CD8-positive, alpha-beta memory T cell (primary cell): Measurements from ENCODE around the gene NEK7. TPM values are rescaled to one million over a fixed set of nuclear protein-coding genes. Genes with fewer than 3 reads are reported as not detected.
"Not testable (repeated sequence)": the region's sequence is repeated elsewhere in the genome, so short reads cannot be mapped to it uniquely, and the experiment has no call there.

ENCODE experiments used
- CTCF ChIA-PET: fragments of 350-600 bp; sonication (Branson Sonifier 250); formaldehyde crosslinking; loops from one replicate; lab custom pipeline; 2021; ENCODE audit warnings: antibody characterized with exemption; lab: Charles Lee
- POLR2A ChIA-PET: fragments of 350-600 bp; sonication (Branson Sonifier 250); formaldehyde crosslinking; loops from one replicate; lab custom pipeline; 2021; ENCODE audit warnings: antibody characterized with exemption; lab: Charles Lee
- DNase-seq, 5 donors: peaks; one replicate each; pipeline versions ENCODE4 v3.0.0 to v3.0.0-alpha.2; 2020 to 2022; ENCODE audit warnings: mixed read lengths in 1 of 5
- H3K27ac ChIP-seq: one replicate; pipeline ENCODE4 v1.7.0; 2013; ENCODE audit warnings: low read depth, mild to moderate bottlenecking, low read length, moderate library complexity
- H3K27me3 ChIP-seq: 2 replicates; pipeline ENCODE4 v1.7.0; 2013; ENCODE audit warnings: low read length, mild to moderate bottlenecking; ENCODE audit not compliant: insufficient read depth, poor library complexity, severe bottlenecking
- H3K36me3 ChIP-seq: 2 replicates; pipeline ENCODE4 v1.7.0; 2013; ENCODE audit warnings: mild to moderate bottlenecking, low read length, moderate library complexity; ENCODE audit not compliant: insufficient read depth
- H3K4me1 ChIP-seq: 2 replicates; pipeline ENCODE4 v1.7.0; 2013; ENCODE audit warnings: mild to moderate bottlenecking, low read length, moderate library complexity; ENCODE audit not compliant: insufficient read depth
- H3K4me3 ChIP-seq: 2 replicates; pipeline ENCODE4 v1.7.0; 2013; ENCODE audit warnings: mild to moderate bottlenecking, low read length
- H3K9me3 ChIP-seq: 2 replicates; pipeline ENCODE4 v1.7.0; 2013; ENCODE audit warnings: mild to moderate bottlenecking, low read length
- H3K27ac Mint-ChIP-seq, 8 donors: one replicate each; pipeline ENCODE4 v1.8.0; 2020 to 2021; ENCODE audit warnings: mixed read lengths in 8 of 8, mild to moderate bottlenecking in 6 of 8, inconsistent platforms in 3 of 8, moderate library complexity in 3 of 8
- H3K27me3 Mint-ChIP-seq, 2 donors: one replicate each; pipeline ENCODE4 v1.8.0; 2020 to 2021; ENCODE audit warnings: mixed read lengths in 2 of 2, mild to moderate bottlenecking in 1 of 2, moderate library complexity in 1 of 2
- H3K36me3 Mint-ChIP-seq, 3 donors: one replicate each; pipeline ENCODE4 v1.8.0; 2020 to 2021; ENCODE audit warnings: mixed read lengths in 3 of 3, inconsistent platforms in 1 of 3, mild to moderate bottlenecking in 1 of 3
- H3K4me1 Mint-ChIP-seq, 3 donors: one replicate each; pipeline ENCODE4 v1.8.0; 2020 to 2021; ENCODE audit warnings: mixed read lengths in 3 of 3, inconsistent platforms in 1 of 3, mild to moderate bottlenecking in 1 of 3
- H3K4me3 Mint-ChIP-seq, 7 donors: one replicate each; pipeline ENCODE4 v1.8.0; 2020 to 2021; ENCODE audit warnings: mixed read lengths in 7 of 7, mild to moderate bottlenecking in 6 of 7, moderate library complexity in 4 of 7, inconsistent platforms in 2 of 7
- H3K9me3 Mint-ChIP-seq, 5 donors: one replicate each; pipeline ENCODE4 v1.8.0; 2020 to 2022; ENCODE audit warnings: mixed read lengths in 5 of 5, mild to moderate bottlenecking in 3 of 5, moderate library complexity in 2 of 5, inconsistent platforms in 1 of 5
- polyA plus RNA-seq: library from polyadenylated mRNA; unstranded; fragments of 300-500 nt; fragmentation: Illumina TruSeq; gene quantifications from one replicate; pipeline ENCODE4 v1.2.3, GENCODE V29; 2021
- total RNA-seq, 2 experiments: library from RNA; stranded (reverse); gene quantifications; one replicate each; pipeline ENCODE4 v1.2.3, GENCODE V29; 2021

The NEK7 gene
- total and polyA plus RNA-seq, 3 experiments from 2014 or later = 64.7 to 80.8 (median 68.6) TPM

GRCh38 chr1:198130053-198130452 lies 26.7 kb upstream of the NEK7 start:
- H3K4me3 Mint-ChIP-seq, CTCF ChIA-PET, POLR2A ChIA-PET, H3K27me3 ChIP-seq, H3K9me3 ChIP-seq, H3K4me1 Mint-ChIP-seq, H3K9me3 Mint-ChIP-seq, DNase-seq, H3K36me3 ChIP-seq, H3K27ac ChIP-seq, H3K4me3 ChIP-seq, H3K27ac Mint-ChIP-seq, H3K36me3 Mint-ChIP-seq, H3K4me1 ChIP-seq, H3K27me3 Mint-ChIP-seq: not testable (repeated sequence)

GRCh38 chr1:198132060-198132781 lies 24.6 kb upstream of the NEK7 start:
- Histone ChIP-seq H3K36me3 (no peaks in the 10 kb centered on the region), H3K4me3 (no peak overlapping the region), H3K9me3 (no peaks in the 10 kb centered on the region), H3K27me3 (no peaks in the 10 kb centered on the region), H3K27ac (no peak overlapping the region), H3K4me1 (no peaks in the 10 kb centered on the region)
- peaks cover 0 to 8% (median 2%) of the 10 kb centered on the region in 5 donors for H3K9me3 Mint-ChIP-seq
- H3K27me3 Mint-ChIP-seq = peaks cover 0 to 4% of the 10 kb centered on the region in 2 donors
- POLR2A ChIA-PET = no interaction called here
- CTCF ChIA-PET = no interaction called here
- peak overlapping the region in 1 of 8 donors; percentile 11 for H3K27ac Mint-ChIP-seq
- peaks cover 0 to 3% (median 2%) of the 10 kb centered on the region in 3 donors for H3K36me3 Mint-ChIP-seq
- no peaks in the 10 kb centered on the region for H3K4me1 Mint-ChIP-seq
- H3K4me3 Mint-ChIP-seq = no peak overlapping the region
- no peak for DNase-seq

GRCh38 chr1:198134252-198134651 lies 22.5 kb upstream of the NEK7 start:
- no peaks in the 10 kb centered on the region for H3K4me1 ChIP-seq
- H3K36me3 ChIP-seq = no peaks in the 10 kb centered on the region
- POLR2A ChIA-PET = no interaction called here
- H3K4me3 ChIP-seq = no peak overlapping the region
- Mint-ChIP-seq H3K4me3 (no peak overlapping the region), H3K9me3 (peaks cover 0 to 8% (median 2%) of the 10 kb centered on the region in 5 donors), H3K4me1 (no peaks in the 10 kb centered on the region), H3K36me3 (peaks cover 0 to 3% (median 2%) of the 10 kb centered on the region in 3 donors), H3K27me3 (no peaks in the 10 kb centered on the region), H3K27ac (no peak overlapping the region)
- CTCF ChIA-PET = no interaction called here
- H3K9me3 ChIP-seq = no peaks in the 10 kb centered on the region
- no peak for DNase-seq
- H3K27ac ChIP-seq = no peak overlapping the region
- H3K27me3 ChIP-seq = no peaks in the 10 kb centered on the region

- no peaks in the 10 kb centered on the region for H3K9me3 ChIP-seq
- H3K9me3 Mint-ChIP-seq = peaks cover 0 to 8% (median 2%) of the 10 kb centered on the region in 5 donors
- no peak for DNase-seq
- ChIA-PET POLR2A (no interaction called here), CTCF (no interaction called here)
- H3K4me3 Mint-ChIP-seq = no peak overlapping the region
- H3K4me1 ChIP-seq = no peaks in the 10 kb centered on the region
- H3K4me3 ChIP-seq = no peak overlapping the region
- no peaks in the 10 kb centered on the region for H3K27me3 ChIP-seq
- peaks cover 0 to 5% (median 3%) of the 10 kb centered on the region in 3 donors for H3K36me3 Mint-ChIP-seq
- no peak overlapping the region for H3K27ac Mint-ChIP-seq
- no peaks in the 10 kb centered on the region for H3K4me1 Mint-ChIP-seq
- no peaks in the 10 kb centered on the region for H3K27me3 Mint-ChIP-seq
- no peaks in the 10 kb centered on the region for H3K36me3 ChIP-seq
- no peak overlapping the region for H3K27ac ChIP-seq
Measured at GRCh38 chr1:198135366-198135765, 21.4 kb upstream of the NEK7 start.

GRCh38 chr1:198141668-198142351 lies 15.0 kb upstream of the NEK7 start:
- Mint-ChIP-seq H3K4me3 (no peak overlapping the region), H3K9me3 (peaks cover 0 to 4% (median 0%) of the 10 kb centered on the region in 5 donors), H3K27ac (no peak overlapping the region), H3K4me1 (peaks cover 3 to 5% (median 5%) of the 10 kb centered on the region in 3 donors), H3K27me3 (peaks cover 3% of the 10 kb centered on the region in 2 donors), H3K36me3 (peaks cover 0 to 5% (median 2%) of the 10 kb centered on the region in 3 donors)
- Histone ChIP-seq H3K27me3 (no peaks in the 10 kb centered on the region), H3K36me3 (no peaks in the 10 kb centered on the region), H3K27ac (no peak overlapping the region), H3K4me3 (no peak overlapping the region), H3K4me1 (no peaks in the 10 kb centered on the region), H3K9me3 (no peaks in the 10 kb centered on the region)
- ChIA-PET POLR2A (no interaction called here), CTCF (no interaction called here)
- DNase-seq = no peak

- POLR2A ChIA-PET = no interaction called here
- H3K4me3 Mint-ChIP-seq = no peak overlapping the region
Measured at GRCh38 chr1:198143797-198144196, 13.0 kb upstream of the NEK7 start.

GRCh38 chr1:198147216-198147615 lies 9.6 kb upstream of the NEK7 start:
- CTCF ChIA-PET = interaction anchor here (1.4 to 1.7 kb wide), 2 partner anchors 9 to 45 kb away, joined by 3 read pairs; no protein-coding TSS in a partner anchor
- Histone ChIP-seq H3K27ac (no peak overlapping the region), H3K4me3 (no peak overlapping the region), H3K4me1 (no peaks in the 10 kb centered on the region), H3K27me3 (no peaks in the 10 kb centered on the region), H3K9me3 (no peaks in the 10 kb centered on the region), H3K36me3 (no peaks in the 10 kb centered on the region)
- Mint-ChIP-seq H3K9me3 (no peaks in the 10 kb centered on the region), H3K4me3 (no peak overlapping the region), H3K36me3 (peaks cover 0 to 3% (median 1%) of the 10 kb centered on the region in 3 donors), H3K27me3 (peaks cover 3% of the 10 kb centered on the region in 2 donors), H3K27ac (no peak overlapping the region), H3K4me1 (peaks cover 3 to 5% (median 5%) of the 10 kb centered on the region in 3 donors)
- POLR2A ChIA-PET = no interaction called here
- DNase-seq = no peak

More at GRCh38 chr1:198143797-198144196, 13.0 kb upstream of the NEK7 start:
- no peaks in the 10 kb centered on the region for H3K9me3 Mint-ChIP-seq
- peaks cover 3 to 5% (median 5%) of the 10 kb centered on the region in 3 donors for H3K4me1 Mint-ChIP-seq
- CTCF ChIA-PET = no interaction called here
- no peak overlapping the region for H3K27ac Mint-ChIP-seq
- no peak for DNase-seq
- Histone ChIP-seq H3K9me3 (no peaks in the 10 kb centered on the region), H3K4me3 (no peak overlapping the region), H3K27ac (no peak overlapping the region), H3K36me3 (no peaks in the 10 kb centered on the region), H3K4me1 (no peaks in the 10 kb centered on the region), H3K27me3 (no peaks in the 10 kb centered on the region)
- peaks cover 3% of the 10 kb centered on the region in 2 donors for H3K27me3 Mint-ChIP-seq
- H3K36me3 Mint-ChIP-seq = peaks cover 0 to 7% (median 2%) of the 10 kb centered on the region in 3 donors

- Mint-ChIP-seq H3K4me3 (no peak overlapping the region), H3K36me3 (peaks cover 0 to 3% (median 0%) of the 10 kb centered on the region in 3 donors), H3K9me3 (no peaks in the 10 kb centered on the region), H3K4me1 (no peaks in the 10 kb centered on the region), H3K27ac (no peak overlapping the region), H3K27me3 (no peaks in the 10 kb centered on the region)
- no peaks in the 10 kb centered on the region for H3K9me3 ChIP-seq
- H3K27ac ChIP-seq = no peak overlapping the region
- no peak overlapping the region for H3K4me3 ChIP-seq
- no peaks in the 10 kb centered on the region for H3K4me1 ChIP-seq
- no peak for DNase-seq
- H3K36me3 ChIP-seq = no peaks in the 10 kb centered on the region
- no peaks in the 10 kb centered on the region for H3K27me3 ChIP-seq
- ChIA-PET POLR2A (no interaction called here), CTCF (no interaction called here)
Measured at GRCh38 chr1:198150369-198150768, 6.4 kb upstream of the NEK7 start.
